Gastrocnemius medialis (tissue), 4 donors: Measurements from ENCODE around the gene PLPPR1.

Experiments
- CTCF ChIP-seq, 5 experiments: fragments of 450-650 bp in 3 of 5; fragments of 200-600 bp in 2 of 5; sonication (generic) in 2 of 5; IDR thresholded peaks in 4 of 5; conservative IDR thresholded peaks in 1 of 5; 1 replicate in 4 of 5; 2 replicates in 1 of 5; pipeline ENCODE4 v1.5.1; 2016 to 2019; ENCODE audit warnings: antibody characterized with exemption in 5 of 5, mild to moderate bottlenecking in 3 of 5, moderate library complexity in 3 of 5
- POLR2A ChIP-seq, 2 donors: fragments of 450-650 bp; IDR thresholded peaks; one replicate each; pipeline ENCODE4 v1.6.1; 2017; ENCODE audit warnings: antibody characterized with exemption in 2 of 2, mild to moderate bottlenecking in 2 of 2, moderate library complexity in 2 of 2

- TF ChIP-seq CTCF (IDR thresholded peaks at IDR 0.05 in 4 of 5, conservative IDR thresholded peaks at IDR 0.05 in 1 of 5) (no peak), POLR2A (IDR thresholded peaks at IDR 0.05) (no peak)
These were observed 156.3 kb downstream of the PLPPR1 start for GRCh38 chr9:101184813-101185278.
